NCI-H1048 (cell line): ENCODE measurements around the gene ANKUB1.

Source experiments
- DNase-seq: peaks from one replicate; lab custom pipeline; 2025; lab: John Stamatoyannopoulos, UW

Gene ANKUB1

GRCh38 chr3:149753717-149754116 lies 38.6 kb downstream of the ANKUB1 start:
- no peak for DNase-seq

DNA sequence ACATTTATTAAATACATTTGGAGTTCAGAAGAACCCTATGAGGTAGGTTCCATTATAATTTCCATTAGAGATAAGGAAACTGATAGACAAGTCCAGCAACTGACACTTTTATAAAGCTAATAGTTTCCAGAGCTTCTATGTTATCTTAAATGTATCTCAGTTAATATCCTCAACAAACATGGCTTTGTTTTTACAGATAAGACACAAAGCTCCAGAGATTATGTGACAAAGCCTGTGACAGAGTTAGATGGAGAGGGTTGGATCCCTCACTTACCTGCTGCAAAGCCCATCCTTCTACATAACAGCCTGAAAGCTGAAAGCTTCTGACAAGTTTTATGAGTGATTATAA lies 39.6 kb downstream of the ANKUB1 start:
- DNase-seq, result no peak

- DNase-seq, result peak; percentile 62
Observed at GRCh38 chr3:149752051-149752787, 40.1 kb downstream of the ANKUB1 start, which contains the start of gene COMMD2. COMMD2 (minus strand) TSS chr3:149752489; CDS start chr3:149752444, 45 bp downstream.

DNA sequence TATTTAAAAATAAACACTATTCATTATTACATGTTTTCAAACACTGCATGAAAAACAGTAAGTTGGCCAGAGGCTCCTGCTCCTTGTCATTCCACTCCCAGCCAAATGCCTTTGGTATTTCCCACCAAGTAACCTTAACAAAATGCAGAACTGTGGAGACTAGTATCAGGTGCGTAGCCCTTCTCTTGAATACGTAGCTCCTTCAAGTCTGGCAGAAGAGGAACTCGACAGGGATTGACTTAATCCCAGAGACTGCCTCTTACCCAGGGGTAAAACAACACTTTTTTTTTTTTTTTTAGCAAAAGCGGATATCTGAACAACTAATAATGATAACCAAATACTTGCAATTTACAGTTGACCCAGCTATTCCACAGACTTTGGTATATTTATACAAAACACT lies 40.8 kb downstream of the ANKUB1 start:
- no peak for DNase-seq

DNA sequence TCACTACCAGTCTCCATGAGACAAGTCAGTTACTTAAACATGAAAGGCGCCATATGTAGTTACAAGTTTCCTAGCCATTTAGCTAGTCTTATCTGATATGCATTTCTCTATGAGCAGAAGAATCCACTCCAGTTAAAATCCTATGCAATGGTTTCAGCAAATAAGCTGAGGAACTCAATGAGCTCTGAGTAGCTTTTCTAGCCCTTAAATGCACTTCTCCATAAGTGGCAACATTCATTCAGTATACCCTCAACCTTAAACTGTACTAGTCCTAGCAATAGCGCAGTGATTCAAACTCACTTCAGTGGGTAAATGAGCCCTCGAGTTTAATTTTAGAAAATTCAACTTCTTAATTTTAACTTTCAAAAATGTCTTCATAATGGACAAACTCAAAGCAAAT lies 47.7 kb downstream of the ANKUB1 start:
- DNase-seq, result no peak

DNA sequence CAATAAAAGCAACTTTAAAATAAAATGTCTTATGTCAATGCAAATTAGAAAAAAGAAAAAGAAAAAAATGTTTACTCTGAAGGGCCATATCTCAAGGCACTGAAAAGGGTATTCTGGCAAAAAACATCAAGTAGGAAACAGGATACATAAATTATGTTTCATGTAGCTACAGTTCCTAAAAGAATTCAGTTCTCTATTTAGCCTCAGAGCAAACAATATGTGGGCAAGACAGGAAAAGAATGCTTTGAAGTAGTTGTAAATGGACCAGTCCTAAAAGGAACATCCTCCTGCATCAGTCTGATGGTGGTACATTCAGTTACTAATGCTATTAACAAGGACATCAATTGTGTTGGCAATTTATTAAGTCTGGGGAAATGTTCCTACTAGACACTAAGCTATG lies 48.2 kb downstream of the ANKUB1 start:
- DNase-seq, result no peak

DNA sequence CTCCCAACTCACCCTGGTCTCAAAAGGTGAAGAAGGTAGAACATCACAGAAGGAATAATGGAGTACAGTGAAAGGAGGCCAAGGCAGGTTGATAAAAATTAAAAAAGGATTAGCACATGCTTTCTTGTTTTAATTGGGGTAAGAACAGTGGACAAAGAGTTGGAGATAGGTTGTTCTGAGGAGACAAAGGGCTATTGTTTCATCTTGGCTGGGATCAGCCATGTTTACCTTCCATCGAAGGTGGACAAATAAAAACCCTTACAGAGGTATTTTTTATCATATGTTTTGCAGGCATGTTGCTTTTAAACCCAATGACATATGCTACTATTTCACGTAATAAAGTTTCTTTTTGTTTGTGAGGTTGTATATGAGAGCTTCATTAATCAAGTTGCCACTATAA lies 53.0 kb downstream of the ANKUB1 start:
- no peak for DNase-seq

DNA sequence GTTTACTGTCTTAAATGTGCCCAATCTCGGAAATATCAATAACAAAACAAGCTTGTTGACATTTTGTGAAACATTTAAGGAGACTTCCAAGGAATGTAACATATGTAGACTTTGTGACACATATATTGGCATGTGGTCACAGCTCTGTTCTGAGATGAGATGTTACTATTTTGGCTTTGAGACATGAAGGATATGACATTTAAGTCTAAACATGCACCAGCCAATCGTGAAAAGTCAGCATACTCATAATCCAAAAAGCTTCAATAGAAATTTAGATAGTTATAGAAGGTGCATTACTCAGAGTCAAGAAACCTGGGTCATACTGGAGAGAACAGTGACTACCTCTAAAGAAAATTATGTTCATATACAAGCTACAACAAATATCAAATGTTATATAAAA lies 53.5 kb downstream of the ANKUB1 start:
- DNase-seq, result no peak

DNA sequence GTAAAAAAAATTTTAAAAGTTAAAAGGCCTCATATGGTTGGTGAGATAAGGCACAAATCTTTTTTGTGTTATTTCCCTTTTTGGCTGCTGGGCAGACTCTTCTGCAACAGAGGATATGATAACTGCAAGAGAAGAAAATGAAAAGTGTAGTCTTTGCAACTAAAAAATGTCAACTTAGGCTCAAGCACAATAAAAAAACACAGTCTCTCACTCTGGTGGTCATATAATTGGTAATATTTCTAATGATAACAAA lies 55.5 kb downstream of the ANKUB1 start:
- DNase-seq, result no peak

DNA sequence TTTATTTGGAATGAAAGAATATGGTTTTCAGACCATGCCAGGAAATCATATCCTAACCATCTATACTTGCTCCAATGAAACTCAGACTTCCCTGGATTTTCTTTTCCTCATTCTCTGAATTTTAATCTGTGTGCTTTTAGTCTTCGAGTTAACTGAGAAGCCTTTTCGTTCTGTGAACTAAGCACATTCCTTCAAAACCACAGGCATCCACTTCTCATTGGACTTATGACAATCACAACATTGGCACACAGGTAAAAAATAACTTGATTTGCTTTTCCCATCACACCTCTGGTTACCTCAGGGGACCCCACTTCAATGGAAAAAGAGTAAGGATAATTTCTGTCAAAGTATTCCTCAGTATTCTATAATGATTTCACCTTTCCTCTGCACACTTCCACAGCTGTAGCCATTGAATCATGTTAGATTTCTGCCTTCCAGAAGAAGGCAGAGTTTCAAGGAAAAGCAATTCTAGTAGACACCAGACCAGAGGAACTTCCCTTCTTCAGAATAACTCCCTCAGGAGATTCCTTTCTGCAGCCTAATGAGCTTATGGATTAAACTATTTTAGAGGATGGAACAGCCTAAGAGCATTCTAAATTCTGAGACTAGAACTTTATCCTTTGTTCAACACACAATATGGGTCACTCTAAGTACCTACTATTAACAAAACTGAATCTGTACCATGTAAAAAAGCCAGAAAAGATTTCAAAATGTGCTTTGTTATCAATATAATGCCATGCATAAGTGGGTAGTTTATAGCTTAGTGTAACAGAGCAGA lies 56.0 kb downstream of the ANKUB1 start:
- DNase-seq, result no peak

DNA sequence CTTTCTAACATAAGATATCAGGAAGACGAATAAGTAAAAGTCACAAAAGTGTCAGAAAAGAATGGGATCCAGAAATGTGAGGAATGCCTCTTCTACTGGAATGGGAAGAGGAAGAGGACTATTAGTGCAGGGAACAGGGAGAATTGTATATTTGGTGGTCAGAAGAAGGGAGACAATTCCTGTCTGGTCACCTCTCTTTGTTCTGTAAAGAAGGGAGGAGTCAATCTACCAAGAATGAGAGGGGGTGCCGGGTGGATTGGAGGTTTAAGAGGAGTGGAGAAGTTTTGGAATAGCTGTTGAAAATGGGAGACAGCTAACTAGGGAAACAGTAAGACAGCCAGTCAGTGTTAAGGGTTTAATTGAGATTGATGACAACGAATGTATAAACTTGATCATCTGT lies 60.1 kb downstream of the ANKUB1 start:
- no peak for DNase-seq

- no peak for DNase-seq
Observed at GRCh38 chr3:149727656-149728055, 64.7 kb downstream of the ANKUB1 start.

DNA sequence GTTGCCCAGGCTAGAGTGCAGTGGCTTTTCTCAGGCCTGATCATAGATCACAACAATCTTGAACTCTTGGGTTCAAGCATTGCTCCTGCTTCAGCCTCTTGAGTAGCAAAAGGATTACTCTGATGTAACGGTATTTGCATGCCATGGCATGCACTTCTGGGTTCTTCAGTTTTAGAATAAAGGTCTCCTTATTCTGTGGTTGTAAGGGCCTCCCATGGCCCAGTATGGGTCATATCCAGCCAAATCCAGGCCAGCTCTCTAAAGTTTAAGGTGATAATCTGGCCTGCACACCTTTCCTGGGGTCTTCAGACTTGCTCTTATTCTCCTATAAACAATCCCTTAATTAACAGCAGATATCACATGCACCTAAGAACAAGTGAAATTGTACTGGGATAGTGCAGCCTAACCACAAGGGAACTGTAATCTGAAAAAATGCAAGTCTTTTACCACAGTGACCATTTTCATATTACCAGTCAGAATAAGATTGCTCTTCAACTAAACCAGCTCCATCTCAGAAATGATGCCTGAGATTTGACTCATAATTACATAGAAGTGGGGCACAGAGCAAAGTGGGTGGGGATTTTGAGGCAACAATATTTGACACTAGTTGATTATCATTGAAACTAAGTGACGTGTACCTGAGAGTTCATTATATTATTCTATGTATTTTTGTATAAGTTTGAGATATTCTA lies 65.5 kb downstream of the ANKUB1 start:
- DNase-seq, result no peak

DNA sequence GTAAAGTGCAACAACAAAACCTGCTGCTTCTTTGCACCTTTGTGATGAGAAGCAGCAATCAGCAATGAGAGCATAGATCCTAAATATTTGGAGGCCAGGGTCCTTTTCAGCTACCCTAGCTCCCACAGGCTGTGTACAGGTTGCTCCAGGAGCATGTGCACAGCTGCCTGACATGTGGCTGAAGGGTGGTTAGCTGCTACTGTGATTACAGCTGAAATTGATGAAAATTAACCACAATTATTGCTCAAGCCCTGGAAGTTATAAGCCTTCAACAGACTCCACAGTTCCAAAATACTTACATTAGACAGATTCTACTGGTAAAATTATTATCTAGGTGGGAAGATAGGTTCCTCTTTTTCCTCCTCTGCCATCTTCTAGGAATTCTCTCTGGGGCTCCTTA lies 68.6 kb downstream of the ANKUB1 start:
- no peak for DNase-seq

GRCh38 chr3:149720918-149721317 lies 71.4 kb downstream of the ANKUB1 start:
- DNase-seq, result no peak

GRCh38 chr3:149717391-149718056 lies 74.8 kb downstream of the ANKUB1 start:
- peak; percentile 4 for DNase-seq

DNA sequence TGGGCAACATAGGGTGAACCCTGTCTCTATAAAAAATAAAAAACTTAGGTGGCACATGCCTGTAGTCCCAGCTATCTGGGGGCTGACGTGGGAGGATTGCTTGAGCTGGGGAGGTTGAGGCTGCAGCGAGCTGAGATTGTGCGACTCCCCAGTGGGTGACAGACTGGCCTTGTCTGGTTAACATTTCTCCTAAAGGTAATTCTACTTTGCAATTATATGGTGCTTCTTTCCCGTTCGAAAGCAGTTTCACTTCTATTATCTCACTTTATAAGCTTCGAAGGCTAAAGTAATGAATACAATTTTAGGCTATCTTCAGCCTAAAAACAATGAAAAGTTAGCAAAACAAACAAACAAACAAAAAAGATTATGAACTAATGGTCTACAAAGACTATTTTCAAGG lies 75.4 kb downstream of the ANKUB1 start:
- no peak for DNase-seq

DNA sequence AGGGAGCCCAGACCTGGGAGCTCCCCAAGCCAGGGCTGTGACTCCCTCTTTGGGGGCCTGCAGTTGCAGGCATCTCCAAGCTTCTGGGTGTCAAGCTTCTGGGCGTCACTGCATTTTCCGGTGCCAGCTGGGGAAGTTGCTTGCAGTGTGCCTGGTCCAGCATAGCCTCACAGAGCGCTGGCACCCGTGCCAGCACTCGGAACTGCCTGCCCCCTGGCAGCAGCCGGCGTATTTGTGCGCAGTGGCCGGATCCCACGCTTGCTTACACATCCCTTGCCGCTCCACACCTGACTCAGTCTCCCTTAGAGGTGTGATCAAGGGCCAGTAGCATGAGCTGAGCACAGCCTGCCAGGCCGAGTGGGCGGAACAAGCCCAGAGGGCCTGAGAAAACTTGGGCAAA lies 77.1 kb downstream of the ANKUB1 start:
- DNase-seq, result no peak

GRCh38 chr3:149713730-149714654 lies 78.4 kb downstream of the ANKUB1 start:
- DNase-seq, result no peak
